ENCODE measurements around the gene RSAD2. TPM values are rescaled to one million over a fixed set of nuclear protein-coding genes. Genes with fewer than 3 reads are reported as not detected.

RSAD2 gene
- total RNA-seq, 1 donor from 2014 or later: 62.2 TPM

- intact Hi-C loops (cut with micrococcal nuclease): no loop called here
Observed at GRCh38 chr2:6942848-6943247, 65.3 kb downstream of the RSAD2 start.

- intact Hi-C loops (cut with micrococcal nuclease): no loop called here
Observed at GRCh38 chr2:6943523-6943922, 65.9 kb downstream of the RSAD2 start.

- intact Hi-C loops (cut with micrococcal nuclease): no loop called here
Observed at GRCh38 chr2:6943971-6944370, 66.4 kb downstream of the RSAD2 start.

GRCh38 chr2:6944555-6944954, 67.0 kb downstream of the RSAD2 start:
- intact Hi-C loops (cut with micrococcal nuclease): no loop called here

GRCh38 chr2:6945087-6945813, 67.7 kb downstream of the RSAD2 start:
- intact Hi-C loops (cut with micrococcal nuclease): loop anchor here (5.0 kb wide), 1 partner anchor 48 kb away; no protein-coding TSS in a partner anchor

- intact Hi-C loops (cut with micrococcal nuclease): loop anchor here (5.0 kb wide), 1 partner anchor 49 kb away; no protein-coding TSS in a partner anchor
Observed at GRCh38 chr2:6945821-6946220, 68.2 kb downstream of the RSAD2 start.

- intact Hi-C loops (cut with micrococcal nuclease): loop anchor here (5.0 kb wide), 1 partner anchor 49 kb away; no protein-coding TSS in a partner anchor
Observed at GRCh38 chr2:6946722-6947121, 69.1 kb downstream of the RSAD2 start.

Other genes with a start within 250 kb of the RSAD2 start
- 52.8 and 57.7 TPM in 2 replicates for gene CMPK2, start 11.9 kb upstream of the RSAD2 start, total RNA-seq
- gene RNF144A, start 39.6 kb downstream of the RSAD2 start, total RNA-seq: 34.7 and 37.5 TPM in 2 replicates